Femur (tissue), 1 donor: Measurements from ENCODE around the gene NENF.

Experiments used
- DNase-seq: peaks from one replicate; pipeline ENCODE4 v3.0.0-alpha.2; 2017

Gene NENF

DNA sequence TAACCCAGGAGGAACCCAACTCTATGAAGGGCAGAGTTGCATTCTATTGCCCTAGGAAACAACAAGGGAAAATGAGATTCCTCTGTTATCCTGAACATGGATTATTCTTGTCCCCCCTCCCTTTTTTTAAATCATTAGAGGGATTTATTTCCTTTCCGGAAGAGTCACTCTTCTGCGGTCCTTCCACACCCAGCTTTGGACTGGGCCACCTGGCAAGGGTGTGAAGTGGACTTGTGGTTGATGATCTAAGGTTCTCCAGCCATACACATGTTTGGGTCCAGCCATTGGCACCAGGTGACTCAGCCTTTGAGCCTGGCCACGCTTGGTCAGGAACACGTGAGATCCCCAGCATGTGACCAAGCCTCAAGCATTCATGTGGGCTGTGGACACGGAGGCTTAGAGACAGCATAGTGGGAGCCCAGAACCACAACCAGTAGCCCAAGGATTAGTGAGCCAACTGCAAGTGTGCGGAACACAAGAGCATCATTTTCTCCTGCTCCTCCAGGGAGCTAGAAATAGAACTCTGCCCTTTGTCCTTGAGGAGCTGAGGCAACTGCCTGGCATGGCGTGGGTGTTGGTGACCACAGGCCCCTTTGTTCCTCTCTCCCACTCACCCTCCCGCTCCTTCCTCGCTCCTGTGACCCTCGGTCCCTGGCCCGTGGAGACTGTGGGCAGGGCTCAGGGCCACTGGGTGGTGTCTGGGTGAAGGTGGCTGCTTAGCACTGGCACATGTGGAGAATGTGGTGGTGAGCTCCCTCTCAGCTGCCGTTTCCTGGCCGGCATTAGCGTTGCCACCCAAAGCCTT is 50.1 kb downstream of the NENF start:
- no peak for DNase-seq

DNA sequence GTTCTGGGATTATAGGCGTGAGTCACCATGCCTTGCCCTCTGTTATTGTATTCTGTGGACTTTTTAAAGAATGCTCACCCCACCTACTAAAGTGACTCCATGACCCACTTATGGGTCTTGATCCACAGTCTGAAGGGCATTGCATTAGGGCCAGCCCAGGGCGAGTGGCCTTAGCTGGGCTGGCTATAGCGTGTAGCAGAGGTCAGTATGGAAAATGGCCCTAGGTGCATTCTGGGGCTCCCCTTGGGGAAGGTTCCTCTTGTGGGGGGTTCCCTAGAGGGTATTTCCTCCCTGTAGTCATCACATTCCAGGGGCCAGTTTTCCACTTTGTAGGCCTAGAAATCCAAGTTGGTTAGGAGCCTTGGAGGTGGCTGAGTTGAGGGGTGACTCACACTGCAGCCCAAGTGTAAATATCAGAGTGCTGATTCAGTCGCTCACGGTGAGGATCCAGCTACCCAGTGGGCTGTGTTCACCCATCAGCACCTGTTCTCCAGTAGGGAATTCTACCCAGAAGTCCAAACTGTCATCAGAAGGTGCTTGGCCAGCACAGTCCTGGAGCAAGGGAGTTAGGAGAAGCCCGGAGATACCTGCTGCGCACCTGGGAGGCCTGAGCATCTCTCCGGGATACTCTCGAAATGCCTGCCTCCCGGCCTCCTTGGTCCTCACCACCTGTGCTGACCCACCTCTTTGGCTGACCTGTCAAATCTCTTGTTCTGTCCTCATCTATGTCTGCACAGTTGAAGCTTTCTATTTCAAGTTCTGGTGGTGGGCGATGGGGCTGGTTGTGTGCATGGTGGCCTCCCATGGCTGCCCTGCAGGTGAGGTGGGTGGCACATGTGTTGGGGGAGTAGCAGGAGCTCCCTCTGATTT is 52.2 kb downstream of the NENF start:
- no peak for DNase-seq

DNA sequence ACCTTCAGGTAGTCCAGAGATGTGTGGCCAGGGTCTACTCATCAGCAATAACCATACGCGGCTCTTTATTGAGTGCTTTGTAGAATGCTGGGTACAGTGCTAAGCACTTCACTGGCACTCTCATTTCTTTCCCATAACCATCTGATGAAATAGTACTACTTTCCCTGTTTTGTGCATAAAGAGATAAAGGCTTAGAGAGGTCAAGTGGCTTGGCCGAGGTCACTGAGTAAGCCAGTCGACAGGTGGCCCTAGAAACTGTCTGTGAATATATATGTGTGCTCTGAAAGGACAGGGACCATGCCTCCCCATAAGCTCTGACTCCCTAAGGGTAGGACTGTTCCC is 52.8 kb downstream of the NENF start:
- DNase-seq = no peak

DNA sequence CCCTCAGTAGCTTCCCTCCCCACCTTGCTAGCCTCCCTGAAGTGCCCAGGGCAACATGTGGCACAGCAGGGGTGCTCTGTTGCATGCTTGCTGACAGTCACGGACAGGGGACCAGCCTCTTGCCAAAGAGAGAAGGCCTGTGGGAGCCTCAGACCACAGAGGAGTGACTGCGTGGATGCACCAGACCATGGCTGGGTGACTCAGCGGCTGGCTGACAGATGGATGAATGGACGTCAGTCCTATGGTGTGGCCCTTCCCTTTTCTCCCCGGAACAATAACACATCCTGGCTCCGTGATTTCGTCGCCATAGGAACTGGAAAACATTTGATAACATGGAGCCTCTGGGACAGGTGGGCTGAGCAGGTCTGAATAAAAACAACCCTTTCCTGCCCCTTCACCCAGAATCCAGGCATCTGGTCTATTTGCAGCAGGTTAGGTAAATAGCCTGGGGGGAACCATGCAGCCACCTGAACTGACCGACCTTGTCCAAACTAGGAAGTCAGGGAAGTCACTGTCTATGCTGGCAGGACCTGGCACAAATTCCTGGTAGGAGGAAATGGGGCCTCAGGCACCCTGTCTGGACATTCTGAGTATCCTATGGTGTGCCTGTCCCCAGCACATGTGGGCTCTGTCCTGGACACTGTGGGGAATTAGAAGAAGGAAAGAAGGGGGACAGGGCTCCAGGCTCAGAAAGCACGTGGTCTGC is 53.3 kb downstream of the NENF start:
- DNase-seq = peak; percentile 62

DNA sequence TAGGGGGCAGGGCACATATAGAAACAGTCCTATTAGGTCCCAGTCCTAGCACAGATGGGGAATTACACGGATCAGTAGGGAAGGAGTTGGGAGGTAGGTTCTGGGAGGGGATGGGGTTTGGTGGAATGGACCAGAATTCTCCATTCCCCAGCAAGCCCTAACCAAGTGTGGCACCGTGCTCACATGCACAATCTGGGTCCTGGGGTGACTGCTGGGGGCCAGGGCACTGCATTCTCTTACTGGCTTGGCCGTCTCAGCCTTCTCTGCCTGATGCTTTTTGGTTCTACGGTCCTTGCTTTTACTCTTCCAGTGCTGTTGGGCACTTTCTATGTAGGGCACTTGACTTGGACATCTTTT is 53.9 kb downstream of the NENF start:
- DNase-seq = no peak

DNA sequence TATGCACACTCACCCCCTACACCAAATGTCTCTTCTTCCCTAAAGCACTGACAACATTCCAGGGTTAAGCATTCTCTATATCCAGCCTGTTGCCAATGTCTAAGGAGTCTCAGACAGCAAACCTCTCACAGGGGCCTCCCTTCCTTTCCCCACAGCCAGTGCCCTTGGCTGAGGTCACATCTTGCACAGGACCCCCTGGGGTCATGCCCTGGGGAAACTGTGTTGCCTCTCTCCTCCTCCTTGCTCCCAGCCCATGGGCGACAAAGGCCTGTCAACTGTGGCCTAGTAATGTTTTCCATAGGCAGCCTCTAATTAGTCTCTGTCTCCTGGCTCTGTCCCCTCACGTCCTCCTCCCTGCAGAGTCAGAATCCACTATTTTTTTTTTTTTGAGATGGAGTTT is 54.6 kb downstream of the NENF start:
- DNase-seq = no peak

DNA sequence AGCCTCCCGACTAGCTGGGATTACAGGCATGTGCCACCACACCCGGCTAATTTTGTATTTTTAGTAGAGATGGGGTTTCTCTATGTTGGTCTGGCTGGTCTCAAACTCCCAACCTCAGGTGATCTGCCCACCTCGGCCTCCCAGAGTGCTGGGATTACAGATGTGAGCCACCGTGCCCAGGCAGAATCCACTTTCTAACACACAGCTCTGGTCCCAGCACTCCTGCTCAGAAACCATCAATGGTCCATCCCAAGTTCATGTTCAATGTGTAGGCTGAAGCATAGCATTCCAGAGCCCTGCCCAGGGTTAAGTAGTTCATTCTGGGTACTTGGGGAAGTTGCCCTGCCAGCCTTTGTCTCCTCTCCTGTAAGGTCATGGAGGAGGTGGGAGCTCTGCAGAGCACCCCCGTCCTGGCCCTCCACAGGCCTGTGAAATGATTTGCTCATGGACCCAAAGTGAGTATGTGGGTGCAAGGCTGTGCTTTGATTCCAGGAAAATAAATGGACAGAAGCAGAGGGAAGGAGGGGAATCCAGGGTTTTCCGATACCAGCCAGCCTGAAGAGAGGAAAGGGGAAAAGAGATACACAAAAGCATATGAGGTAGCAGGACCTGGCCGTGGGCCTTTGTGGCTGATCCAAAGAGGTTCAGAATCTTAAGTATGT is 55.2 kb downstream of the NENF start:
- DNase-seq = no peak

DNA sequence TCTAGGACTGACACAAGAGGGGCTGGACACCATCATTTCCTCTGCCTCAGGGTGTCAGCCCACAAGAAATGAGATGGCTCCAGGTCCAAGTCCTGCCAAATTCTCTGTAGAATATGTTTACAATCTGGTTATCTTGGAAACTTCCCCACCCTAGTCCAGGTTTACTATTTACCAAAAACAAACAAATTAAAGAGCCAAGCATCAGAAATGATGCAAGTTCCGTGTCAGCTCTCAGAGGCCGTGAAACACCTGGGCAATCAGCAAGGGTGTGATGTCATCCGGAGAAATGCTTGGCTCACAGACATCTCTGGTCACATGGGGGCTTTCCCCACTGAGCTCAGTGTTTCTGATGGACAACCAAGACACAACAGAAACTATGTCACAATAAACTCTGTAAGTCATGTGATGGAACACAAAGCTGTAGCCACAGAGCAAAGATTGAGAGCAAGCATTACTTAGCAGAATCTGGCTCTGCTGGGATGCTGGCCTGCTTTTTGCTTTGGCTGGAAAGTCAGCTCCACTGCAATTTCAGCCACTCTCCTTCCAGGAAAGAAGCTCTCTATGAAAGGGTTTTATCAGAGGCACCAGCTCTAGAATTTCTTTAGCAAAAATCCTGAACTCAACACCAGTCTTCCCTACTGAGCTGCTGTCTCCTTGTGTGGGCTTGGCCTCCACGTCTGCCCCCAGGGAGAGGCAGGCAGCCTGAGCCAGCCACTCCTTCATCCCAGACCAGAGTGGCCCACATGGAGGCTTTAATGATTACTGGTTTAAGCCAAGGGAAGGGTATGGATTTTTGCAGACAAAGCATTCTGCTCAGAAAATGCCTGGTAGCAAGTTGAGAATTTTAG is 55.9 kb downstream of the NENF start:
- peak; percentile 80 for DNase-seq

DNA sequence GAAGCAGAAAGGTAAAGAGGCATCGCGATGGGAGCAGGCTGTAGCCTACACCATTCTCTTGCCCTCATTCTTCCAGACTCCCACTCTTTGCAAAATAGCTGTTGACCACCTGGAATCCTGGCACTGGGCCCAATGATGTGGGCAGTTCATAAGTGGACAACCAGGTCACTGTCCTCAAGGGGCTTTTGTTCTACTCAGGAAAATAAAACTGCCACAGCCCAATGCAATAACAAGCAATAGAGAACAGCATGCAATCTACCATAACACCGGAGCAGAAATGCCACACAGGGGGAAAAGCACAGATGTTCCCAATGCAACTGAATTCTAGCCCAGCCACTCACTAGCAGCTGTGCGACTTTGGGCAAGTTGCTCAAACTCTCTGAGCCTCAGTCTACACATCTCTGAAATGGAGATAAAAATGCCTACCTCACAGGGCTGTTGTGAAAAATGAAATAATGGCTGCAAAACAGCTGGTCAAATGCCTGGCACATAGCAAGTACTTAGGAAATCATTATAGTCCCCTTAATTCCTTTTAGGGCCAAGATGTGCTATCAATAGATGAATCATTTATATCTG is 56.7 kb downstream of the NENF start:
- DNase-seq = no peak

DNA sequence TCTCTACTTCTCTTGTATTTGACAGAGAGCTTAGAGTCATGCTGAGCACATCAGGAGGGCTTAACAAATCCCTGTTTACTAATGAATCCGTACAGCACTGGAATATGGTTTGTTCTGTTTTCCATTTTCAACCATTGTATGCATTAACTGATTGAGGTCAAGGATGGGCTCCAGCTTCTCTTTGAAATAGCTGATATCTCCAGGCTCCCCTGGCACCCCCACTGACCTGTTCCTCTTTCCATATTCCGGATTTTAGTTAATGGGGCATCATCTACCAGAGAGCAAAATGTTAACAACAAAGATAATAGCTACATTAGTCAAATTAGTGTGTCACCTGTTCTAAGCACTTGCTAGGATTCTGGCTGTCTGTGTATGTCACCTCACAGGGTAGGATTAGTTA is 57.6 kb downstream of the NENF start:
- no peak for DNase-seq

DNA sequence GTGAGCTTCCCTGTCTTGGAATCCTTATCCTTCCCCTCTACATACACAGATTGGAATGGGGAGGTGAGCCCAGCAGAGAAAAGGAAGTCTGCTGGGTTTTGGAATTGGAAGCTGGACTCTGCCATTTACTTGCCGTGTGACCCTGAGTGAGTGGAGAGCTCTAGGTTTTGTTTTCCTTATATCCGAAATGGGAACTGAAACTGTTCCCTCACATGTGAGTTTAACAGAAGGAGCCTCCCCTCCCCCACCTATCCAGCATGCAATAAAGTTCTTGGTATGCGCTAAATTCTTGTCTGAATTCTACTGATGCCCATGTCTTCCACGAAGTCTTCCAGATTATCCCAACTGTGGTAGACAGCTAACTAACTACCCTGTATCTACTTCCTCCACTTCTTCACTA is 58.7 kb downstream of the NENF start:
- no peak for DNase-seq
